IMR-90 (cell line): Measurements from ENCODE around the gene GFI1. TPM values are rescaled to one million over a fixed set of nuclear protein-coding genes. Genes with fewer than 3 reads are reported as not detected.

Source experiments
- ATAC-seq: fragments of 200-7000 bp; cut with Tn5 transposase; 2 replicates; pipeline ENCODE4 v1.9.1; 2020; ENCODE audit warnings: low read depth, mild to moderate bottlenecking, moderate library complexity
- BruUV-seq: library from RNA; stranded (reverse); fragments of 400-500 nt; replicated peaks from 2 replicates; lab custom pipeline; 2021; lab: Mats Ljungman, UMichigan
- CTCF ChIA-PET: fragments of 300-600 bp; formaldehyde crosslinking; extraction: SDS; loops from one replicate; lab custom pipeline; 2021; ENCODE audit warnings: antibody characterized with exemption; lab: Yijun Ruan, JAX
- POLR2A ChIA-PET: fragments of 300-600 bp; sonication (Branson Sonifier 250); formaldehyde crosslinking; loops from one replicate; lab custom pipeline; 2022; ENCODE audit warnings: antibody characterized with exemption; ENCODE audit not compliant: unreplicated experiment; lab: Charles Lee
- DNase-seq: peaks from one replicate; pipeline ENCODE4 v3.0.0; 2013
- H2AFZ ChIP-seq: replicated peaks from 2 replicates; pipeline ENCODE3; 2013; ENCODE audit warnings: low read length, mild to moderate bottlenecking; ENCODE audit not compliant: poor library complexity
- H2AK5ac ChIP-seq: 2 replicates; pipeline ENCODE4 v1.6.1; 2013; ENCODE audit warnings: low read depth, low read length, inconsistent platforms
- H2AK9ac ChIP-seq: replicated peaks from 2 replicates; pipeline ENCODE3; 2013; ENCODE audit warnings: mild to moderate bottlenecking, low read depth, low read length, moderate library complexity; ENCODE audit not compliant: poor library complexity
- H2BK120ac ChIP-seq: 2 replicates; pipeline ENCODE4 v1.6.1; 2013; ENCODE audit warnings: low read depth, low read length, inconsistent platforms
- H2BK15ac ChIP-seq: 3 replicates; pipeline ENCODE4 v1.6.1; 2013; ENCODE audit warnings: low read depth, low read length, inconsistent platforms
- H2BK20ac ChIP-seq: 2 replicates; pipeline ENCODE4 v1.6.1; 2013; ENCODE audit warnings: low read depth, mild to moderate bottlenecking, inconsistent platforms, low read length, moderate library complexity
- H2BK5ac ChIP-seq: 2 replicates; pipeline ENCODE4 v1.6.1; 2013; ENCODE audit warnings: mild to moderate bottlenecking, low read depth, low read length, inconsistent platforms; ENCODE audit not compliant: poor library complexity, severe bottlenecking
- H3K14ac ChIP-seq: replicated peaks from 2 replicates; pipeline ENCODE4 v1.6.1; 2013; ENCODE audit warnings: low read depth, low read length, inconsistent platforms
- H3K18ac ChIP-seq: 2 replicates; pipeline ENCODE4 v1.6.1; 2013; ENCODE audit warnings: low read depth, low read length, control low read depth
- H3K23ac ChIP-seq: 2 replicates; pipeline ENCODE4 v1.6.1; 2013; ENCODE audit warnings: low read depth, low read length, inconsistent platforms
- H3K27ac ChIP-seq: 2 replicates; pipeline ENCODE4 v1.5.1; 2013; ENCODE audit warnings: mild to moderate bottlenecking, control low read depth, low read length; ENCODE audit not compliant: insufficient read depth
- H3K27me3 ChIP-seq: 2 replicates; pipeline ENCODE4 v1.6.1; 2013; ENCODE audit warnings: low read length; ENCODE audit not compliant: control insufficient read depth, insufficient read depth
- H3K36me3 ChIP-seq: 2 replicates; pipeline ENCODE4 v1.6.1; 2013; ENCODE audit warnings: low read length, mixed read lengths; ENCODE audit not compliant: control insufficient read depth, insufficient read depth
- H3K4ac ChIP-seq: 2 replicates; pipeline ENCODE4 v1.6.1; 2013; ENCODE audit warnings: low read depth, low read length, inconsistent platforms
- H3K4me1 ChIP-seq: 2 replicates; pipeline ENCODE4 v1.6.1; 2013; ENCODE audit warnings: low read length, mixed read lengths; ENCODE audit not compliant: control insufficient read depth, insufficient read depth
- H3K4me2 ChIP-seq: 2 replicates; pipeline ENCODE4 v1.6.1; 2013; ENCODE audit warnings: low read depth, mild to moderate bottlenecking, control low read depth, low read length, moderate library complexity
- H3K4me3 ChIP-seq: 2 replicates; pipeline ENCODE4 v1.5.1; 2013; ENCODE audit warnings: low read depth, mild to moderate bottlenecking, control low read depth, low read length, moderate library complexity; ENCODE audit not compliant: insufficient read depth
- H3K56ac ChIP-seq: 2 replicates; pipeline ENCODE4 v1.6.1; 2013; ENCODE audit warnings: low read length, inconsistent platforms; ENCODE audit not compliant: insufficient read depth; ENCODE audit errors: extremely low read depth
- H3K79me1 ChIP-seq, 2 experiments: 2 replicates each; pipeline ENCODE4 v1.6.1; 2013; ENCODE audit warnings: low read length in 2 of 2, inconsistent platforms in 1 of 2, low read depth in 1 of 2
- H3K9ac ChIP-seq: 2 replicates; pipeline ENCODE4 v1.6.1; 2013; ENCODE audit warnings: low read depth, low read length, control low read depth
- H3K9me1 ChIP-seq: 2 replicates; pipeline ENCODE4 v1.6.1; 2013; ENCODE audit warnings: low read length, inconsistent platforms; ENCODE audit not compliant: insufficient read depth
- H3K9me3 ChIP-seq: 2 replicates; pipeline ENCODE4 v1.6.1; 2013; ENCODE audit warnings: low read length; ENCODE audit not compliant: control insufficient read depth, insufficient read depth
- H4K20me1 ChIP-seq: 2 replicates; pipeline ENCODE4 v1.6.1; 2013; ENCODE audit warnings: low read length, inconsistent platforms; ENCODE audit not compliant: insufficient read depth
- H4K5ac ChIP-seq: 2 replicates; pipeline ENCODE4 v1.6.1; 2013; ENCODE audit warnings: mild to moderate bottlenecking, low read depth, low read length, control low read depth
- H4K8ac ChIP-seq, 2 experiments: 2 replicates each; pipeline ENCODE4 v1.6.1; 2013; ENCODE audit warnings: low read depth in 2 of 2, low read length in 2 of 2, control low read depth in 1 of 2, inconsistent platforms in 1 of 2
- H4K91ac ChIP-seq: 2 replicates; pipeline ENCODE4 v1.6.1; 2013; ENCODE audit warnings: low read depth, low read length, inconsistent platforms; ENCODE audit not compliant: insufficient read depth
- BHLHE40 ChIP-seq: fragments of 150-350 bp; IDR thresholded peaks from 2 replicates; pipeline ENCODE4 v1.6.1; 2016; ENCODE audit warnings: mild to moderate bottlenecking, low read depth, low read length
- CEBPB ChIP-seq: IDR thresholded peaks from 2 replicates; pipeline ENCODE4 v1.6.1; 2012; ENCODE audit warnings: low read depth, low read length, improper control_type of control experiment
- ELK1 ChIP-seq: fragments of 150-350 bp; IDR thresholded peaks from 2 replicates; pipeline ENCODE4 v1.6.1; 2016; ENCODE audit warnings: low read depth, mild to moderate bottlenecking, low read length, moderate library complexity, borderline replicate concordance
- MAFK ChIP-seq: IDR thresholded peaks from 2 replicates; pipeline ENCODE4 v1.6.1; 2012; ENCODE audit warnings: low read depth, low read length, improper control_type of control experiment
- MAZ ChIP-seq: IDR thresholded peaks from 2 replicates; pipeline ENCODE4 v1.6.1; 2012; ENCODE audit warnings: low read depth, mild to moderate bottlenecking, low read length, improper control_type of control experiment, moderate library complexity, borderline replicate concordance
- MXI1 ChIP-seq: IDR thresholded peaks from 2 replicates; pipeline ENCODE4 v1.6.1; 2012; ENCODE audit warnings: low read depth, mild to moderate bottlenecking, low read length, moderate library complexity, borderline replicate concordance
- NFE2L2 ChIP-seq: fragments of 150-350 bp; IDR thresholded peaks from 2 replicates; pipeline ENCODE4 v1.6.1; 2016; ENCODE audit warnings: low read depth, mild to moderate bottlenecking, low read length
- POLR2A ChIP-seq: IDR thresholded peaks from 2 replicates; pipeline ENCODE4 v1.6.1; 2012; ENCODE audit warnings: mild to moderate bottlenecking, low read depth, low read length
- RAD21 ChIP-seq: IDR thresholded peaks from 2 replicates; pipeline ENCODE4 v1.6.1; 2012; ENCODE audit warnings: low read length, improper control_type of control experiment
- RCOR1 ChIP-seq: IDR thresholded peaks from 2 replicates; pipeline ENCODE4 v1.6.1; 2012; ENCODE audit warnings: mild to moderate bottlenecking, low read length, improper control_type of control experiment; ENCODE audit not compliant: insufficient replicate concordance
- RFX5 ChIP-seq: IDR thresholded peaks from 2 replicates; pipeline ENCODE4 v1.8.0; 2012; ENCODE audit warnings: low read depth, mild to moderate bottlenecking, low read length, moderate library complexity
- SMC3 ChIP-seq: fragments of 150-350 bp; IDR thresholded peaks from 2 replicates; pipeline ENCODE4 v1.6.1; 2016; ENCODE audit warnings: low read depth, mild to moderate bottlenecking, antibody characterized with exemption, low read length, moderate library complexity
- USF2 ChIP-seq: fragments of 150-350 bp; IDR thresholded peaks from 2 replicates; pipeline ENCODE4 v1.6.1; 2017; ENCODE audit warnings: mild to moderate bottlenecking, antibody characterized with exemption, low read length, low read depth
- WGBS, 2 experiments: methylation state at CpG; one replicate each; pipeline versions ENCODE4 v1.1.5 to v1.1.7; 2013; ENCODE audit warnings: missing lambda C conversion rate in 2 of 2; ENCODE audit not compliant: insufficient read length in 1 of 2; ENCODE audit errors: extremely low coverage in 2 of 2; 5-methylcytosine and 5-hydroxymethylcytosine counted together
- dilution Hi-C: fragments of 300-500 bp; cut with HindIII; formaldehyde crosslinking; loops from one replicate; pipeline ENCODE4 v1.14.3; 2018; ENCODE audit warnings: low sequenced_read_pairs; ENCODE audit not compliant: unreplicated experiment
- in situ Hi-C: fragments of 300-500 bp; cut with MboI; formaldehyde crosslinking; loops from 3 replicates; pipeline ENCODE4 v1.14.3; 2019; ENCODE audit warnings: low sequenced_read_pairs, inconsistent platforms, mixed read lengths
- intact Hi-C: fragments of 100-400 bp; cut with micrococcal nuclease; formaldehyde crosslinking; loops from 2 replicates; pipeline ENCODE4 v1.10.0; 2022
- polyA plus RNA-seq, 3 experiments: library from polyadenylated mRNA; depleted of rRNA; stranded (reverse); fragments of >200 nt; gene quantifications; 2 replicates each; pipeline ENCODE4 v1.2.3, GENCODE V29; 2012; ENCODE audit warnings: low replicate concordance in 1 of 3
- total RNA-seq: library from RNA; depleted of rRNA; stranded (reverse); fragments of >200 nt; gene quantifications from 2 replicates; pipeline ENCODE4 v1.2.3, GENCODE V29; 2012

The GFI1 gene
- total and polyA plus RNA-seq, 2 of the 4 experiments (the other 2 are of a cell fraction) = under 0.01 to 0.21 TPM

GRCh38 chr1:92476071-92476631 is 10.6 kb downstream of the GFI1 start:
- ChIA-PET CTCF (no interaction called here), POLR2A (no interaction called here)
- no peak overlapping the region for H2BK120ac ChIP-seq
- no peak overlapping the region for H3K4me2 ChIP-seq
- no peak overlapping the region for H2BK5ac ChIP-seq
- ATAC-seq = no peak
- H3K9me1 ChIP-seq = peaks cover 7% of the 10 kb centered on the region; the same call in 1 of the 2 replicates
- no peaks in the 10 kb centered on the region for H4K20me1 ChIP-seq
- H3K4me1 ChIP-seq = peaks cover 2% of the 10 kb centered on the region; the same call in 1 of the 2 replicates
- dilution Hi-C loops (no loop called here), intact Hi-C loops (no loop called here), in situ Hi-C loops (no loop called here)
- no peak overlapping the region for H3K56ac ChIP-seq
- H3K4ac ChIP-seq = no peak overlapping the region
- H3K4me3 ChIP-seq = no peak overlapping the region
- no peak overlapping the region for H3K9ac ChIP-seq
- no peaks in the 10 kb centered on the region for H3K79me1 ChIP-seq
- no peak overlapping the region for H4K8ac ChIP-seq
- no peaks in the 10 kb centered on the region for H3K36me3 ChIP-seq
- BruUV-seq = no TSS peak
- no peak for DNase-seq
- no peak overlapping the region for H3K27ac ChIP-seq
- peaks cover 80% of the 10 kb centered on the region for H3K27me3 ChIP-seq
- 60% methylated on average over 1 of the region's 12 CpGs; no CpG with 5 or more reads in 1 of the 2 experiments for WGBS, 2 experiments
- H3K9me3 ChIP-seq = peaks cover 11% of the 10 kb centered on the region; the same call in 1 of the 2 replicates
- H2AK5ac ChIP-seq = no peak overlapping the region
- H2BK15ac ChIP-seq = no peak overlapping the region
- H3K18ac ChIP-seq = no peak overlapping the region
- H2AK9ac ChIP-seq = no peak overlapping the region
- no peak overlapping the region for H4K91ac ChIP-seq
- H3K14ac ChIP-seq = no peak overlapping the region
- H2AFZ ChIP-seq = no peak overlapping the region
- TF ChIP-seq MXI1 (no peak), RFX5 (no peak), MAZ (no peak), ELK1 (no peak), MAFK (no peak), SMC3 (no peak), RCOR1 (no peak), CEBPB (no peak), NFE2L2 (no peak), USF2 (no peak), POLR2A (no peak), BHLHE40 (no peak), RAD21 (no peak)
- H2BK20ac ChIP-seq = no peak overlapping the region
- H4K5ac ChIP-seq = no peak overlapping the region
- no peak overlapping the region for H3K23ac ChIP-seq
